HG02759 (cell line): ENCODE results near the gene CAMKMT.

Experiments used
- ATAC-seq: cut with Tn5 transposase; IDR thresholded peaks from one replicate; pipeline ENCODE4 v1.9.1; 2021; ENCODE audit warnings: mild to moderate bottlenecking, moderate library complexity; ENCODE audit not compliant: unreplicated experiment

Gene CAMKMT

DNA sequence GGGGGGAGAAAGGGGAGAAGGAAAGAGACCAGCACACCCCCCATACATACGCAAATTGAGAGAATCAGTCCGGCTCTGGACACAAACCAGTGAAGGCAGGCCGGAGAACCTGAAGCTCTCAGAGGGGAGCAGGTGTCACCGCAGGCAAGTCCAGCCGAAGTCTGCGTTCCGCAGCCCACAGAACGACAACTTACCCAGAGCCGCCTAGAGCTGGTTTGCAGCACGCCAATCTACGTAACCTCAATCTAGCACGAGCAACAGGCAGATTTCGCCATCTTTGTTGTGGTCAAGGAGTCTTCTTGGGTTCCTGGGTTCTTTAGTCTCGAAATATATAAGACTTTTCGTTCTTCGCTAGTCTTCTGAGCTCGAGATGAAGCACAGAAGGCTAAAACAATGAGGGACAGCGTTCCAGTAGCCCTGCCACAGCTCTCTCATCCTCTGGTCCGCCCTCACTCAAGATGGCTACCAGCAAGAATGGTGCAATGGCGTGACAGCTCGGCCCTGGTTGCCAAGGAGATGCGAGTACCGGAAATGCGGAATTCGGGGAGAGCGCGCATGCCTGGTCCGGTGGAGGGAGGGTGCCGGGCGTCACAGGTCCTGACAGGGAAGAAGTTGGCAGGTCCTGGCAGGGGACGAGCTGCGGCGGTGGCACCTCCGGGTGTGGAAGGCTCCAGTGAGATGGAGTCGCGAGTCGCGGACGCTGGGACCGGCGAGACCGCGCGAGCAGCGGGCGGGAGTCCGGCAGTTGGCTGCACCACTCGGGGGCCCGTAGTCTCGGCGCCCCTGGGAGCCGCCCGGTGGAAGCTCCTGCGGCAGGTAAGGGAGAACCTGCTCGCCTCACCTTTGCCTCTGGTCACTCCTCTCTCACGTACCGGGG lies at the start of gene CAMKMT, which contains the start of gene PREPL:
Gene CAMKMT, plus strand, starts transcription at position 618 of the 877 bp plus-strand sequence.
Gene PREPL, minus strand, starts transcription at position 165 of the 877 bp plus-strand sequence. CDS start 15,152 bp downstream, outside the sequence.
- ATAC-seq, result peak; percentile 83

DNA sequence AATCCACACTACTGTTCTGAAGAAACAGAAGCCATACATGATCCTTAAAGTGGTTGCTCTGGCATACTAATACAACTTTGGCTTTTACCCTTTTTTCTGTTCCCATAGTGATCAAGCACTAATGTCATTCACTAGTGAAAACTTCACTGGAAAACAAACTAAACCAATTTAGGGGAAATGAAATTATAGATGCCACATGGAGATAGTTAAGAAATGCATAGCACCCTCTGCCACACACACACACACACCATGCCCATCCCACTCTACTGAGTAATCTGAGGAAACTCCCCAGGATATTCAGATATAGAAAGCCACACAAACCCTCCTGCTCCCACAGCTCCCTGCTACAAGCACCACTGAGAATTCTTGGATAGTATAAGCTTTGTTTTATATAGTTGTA lies 47.4 kb upstream of the CAMKMT start:
- no peak for ATAC-seq

- ATAC-seq, result no peak
Measured at GRCh38 chr2:44315945-44316344, 45.8 kb upstream of the CAMKMT start.

- no peak for ATAC-seq
Measured at GRCh38 chr2:44320832-44321231, 40.9 kb upstream of the CAMKMT start.

DNA sequence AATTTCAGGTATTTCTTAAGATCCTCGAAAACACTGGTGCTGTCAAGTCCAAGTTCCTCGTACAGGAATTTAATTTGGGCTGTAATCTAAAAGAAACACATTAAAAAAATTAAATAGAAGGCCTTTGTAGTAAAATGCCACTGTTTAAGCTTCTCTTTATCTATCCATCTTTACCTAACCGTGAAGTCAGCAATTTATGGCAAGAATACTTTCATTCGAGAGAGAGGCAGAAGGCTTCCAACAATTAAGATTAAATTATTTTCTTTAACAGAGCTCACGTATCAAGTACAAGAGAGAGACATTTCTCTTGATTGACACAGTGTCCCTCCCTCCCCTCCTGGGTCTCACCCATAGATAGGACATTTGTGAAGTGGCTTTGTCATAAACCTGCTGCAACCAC lies 40.4 kb upstream of the CAMKMT start:
- no peak for ATAC-seq

GRCh38 chr2:44324971-44325426 lies 36.7 kb upstream of the CAMKMT start:
- no peak for ATAC-seq

GRCh38 chr2:44325897-44326296 lies 35.9 kb upstream of the CAMKMT start:
- no peak for ATAC-seq

- ATAC-seq, result no peak
Measured at GRCh38 chr2:44326548-44327264, 35.0 kb upstream of the CAMKMT start.

GRCh38 chr2:44328750-44329149 lies 33.0 kb upstream of the CAMKMT start:
- ATAC-seq, result no peak

DNA sequence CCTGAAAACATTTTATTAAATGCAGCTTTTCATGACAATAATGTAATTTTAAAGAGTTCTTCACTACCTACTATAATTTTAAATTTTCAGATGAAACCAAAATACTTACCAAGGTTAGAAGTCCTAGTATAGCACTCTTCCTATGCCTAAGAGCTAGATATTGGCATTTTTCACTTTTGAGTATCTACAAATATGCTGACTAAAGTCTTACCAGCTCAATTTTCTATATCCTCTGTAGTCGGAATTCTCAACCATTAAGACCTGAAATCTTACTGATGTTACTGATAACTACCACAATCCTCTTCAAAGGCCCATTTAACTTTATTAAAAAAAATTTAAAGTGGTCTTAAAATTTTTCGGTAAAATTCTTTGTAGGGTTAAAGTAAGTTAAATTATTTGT lies 32.4 kb upstream of the CAMKMT start:
- no peak for ATAC-seq

DNA sequence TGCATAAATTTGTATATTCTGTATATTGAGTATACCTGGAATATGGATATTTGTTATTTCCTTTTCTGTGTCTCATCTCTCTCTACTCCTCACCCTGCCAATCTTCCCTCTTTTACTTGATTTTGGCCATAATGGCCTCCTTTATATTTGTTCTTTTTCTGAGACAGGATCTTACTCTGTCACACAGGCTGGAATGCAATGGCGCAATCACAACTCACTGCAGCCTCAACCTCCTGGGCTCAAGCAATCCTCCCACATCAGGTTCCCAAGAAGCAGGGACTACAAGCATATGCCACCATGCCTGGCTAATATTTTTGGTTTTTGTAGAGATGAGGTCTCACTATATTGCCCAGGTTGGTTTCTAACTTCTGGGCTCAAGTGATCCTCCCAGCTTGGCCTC lies 30.9 kb upstream of the CAMKMT start:
- ATAC-seq, result no peak

DNA sequence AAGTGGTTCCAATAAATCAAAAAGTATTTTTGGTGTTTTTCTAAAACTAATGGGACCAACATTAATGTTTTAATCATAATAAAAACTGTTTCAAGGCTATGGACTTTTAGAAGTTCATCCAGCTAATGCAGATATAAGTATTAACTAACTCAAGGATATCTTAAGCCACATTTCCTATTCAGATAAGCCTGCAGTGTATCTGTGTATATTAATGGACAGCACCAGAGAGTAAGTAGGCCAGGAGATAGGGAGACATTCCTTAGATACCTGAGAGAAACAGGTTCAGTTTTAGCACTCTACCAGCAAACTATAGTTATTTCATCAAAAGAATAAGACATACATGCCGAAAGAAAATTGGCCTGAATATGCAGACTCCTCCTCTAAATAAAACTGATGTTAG lies 27.8 kb upstream of the CAMKMT start:
- ATAC-seq, result no peak

GRCh38 chr2:44335806-44336538 lies 25.8 kb upstream of the CAMKMT start:
- ATAC-seq, result no peak

DNA sequence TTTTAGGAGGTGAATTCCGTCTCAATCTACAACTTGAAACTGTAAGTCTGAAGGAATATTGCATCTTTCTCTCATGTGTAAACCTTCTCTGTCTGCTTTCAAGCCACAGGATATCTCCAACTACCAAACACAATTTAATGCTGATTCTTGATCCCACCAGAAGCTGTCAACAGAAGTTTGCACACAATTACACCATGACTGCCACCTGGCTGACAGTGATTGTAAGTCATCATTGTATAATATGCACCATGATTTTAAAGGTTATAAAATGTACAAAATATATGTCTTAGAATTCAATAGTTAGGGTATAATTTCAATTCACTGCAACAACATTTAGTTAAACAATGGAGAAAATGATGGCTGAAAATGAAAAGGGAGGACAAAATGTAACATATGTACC lies 18.9 kb upstream of the CAMKMT start:
- no peak for ATAC-seq

GRCh38 chr2:44347526-44347925 lies 14.2 kb upstream of the CAMKMT start:
- no peak for ATAC-seq

DNA sequence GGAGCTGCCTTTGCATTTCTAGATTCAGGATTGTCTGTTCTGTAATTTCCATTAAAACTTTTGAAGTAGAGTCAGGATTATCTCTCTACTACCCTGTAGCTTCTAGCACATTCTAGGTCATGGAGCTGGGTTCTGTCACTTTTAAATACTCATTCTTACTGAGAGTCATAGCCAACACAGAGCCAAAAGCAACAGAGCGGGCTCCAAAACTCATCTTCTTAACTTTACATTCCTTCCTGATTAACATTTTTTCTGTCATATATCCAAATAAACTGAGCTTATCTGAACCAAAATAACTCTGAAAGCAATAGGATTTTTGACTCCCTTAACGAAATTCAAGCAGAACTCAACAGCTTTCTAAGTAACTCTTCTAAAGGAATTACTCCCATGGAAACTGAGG lies 13.3 kb upstream of the CAMKMT start:
- no peak for ATAC-seq

- ATAC-seq, result no peak
Measured at GRCh38 chr2:44349506-44349905, 12.2 kb upstream of the CAMKMT start.

GRCh38 chr2:44351088-44351487 lies 10.7 kb upstream of the CAMKMT start:
- no peak for ATAC-seq

GRCh38 chr2:44351676-44352075 lies 10.1 kb upstream of the CAMKMT start:
- no peak for ATAC-seq

DNA sequence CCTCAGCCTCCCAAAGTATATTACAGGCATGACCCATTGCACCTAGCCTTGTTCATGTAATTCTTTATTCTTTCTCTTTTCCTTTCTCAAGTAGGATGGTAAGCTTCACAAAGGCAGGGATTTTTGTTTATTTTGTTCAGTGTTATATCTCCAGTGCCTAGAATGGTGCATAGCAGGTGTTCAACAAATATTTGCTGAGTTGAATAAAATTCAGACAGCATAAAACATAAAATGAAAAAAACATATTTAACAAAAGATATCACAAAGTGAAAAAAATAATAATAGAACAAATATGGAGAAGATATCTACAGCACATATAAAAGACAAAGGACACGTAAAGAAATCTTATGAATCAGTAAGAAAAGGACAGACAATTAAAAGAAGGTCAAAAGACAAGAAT lies 9.2 kb upstream of the CAMKMT start:
- ATAC-seq, result no peak

GRCh38 chr2:44354761-44355160 lies 7.0 kb upstream of the CAMKMT start:
- ATAC-seq, result no peak
